Activated CD8-positive, alpha-beta memory T cell treated with anti-CD3 and anti-CD28 coated beads, Interleukin-2, amount 50 U/mL, for 4 hours (primary cell): ENCODE results near the gene C14orf93.
"Not testable (repeated sequence)": the region's sequence is repeated elsewhere in the genome, so short reads cannot be mapped to it uniquely, and the experiment has no call there.

Experiments
- DNase-seq: peaks from one replicate; pipeline ENCODE4 v3.0.0-alpha.2; 2020

Gene C14orf93

DNA sequence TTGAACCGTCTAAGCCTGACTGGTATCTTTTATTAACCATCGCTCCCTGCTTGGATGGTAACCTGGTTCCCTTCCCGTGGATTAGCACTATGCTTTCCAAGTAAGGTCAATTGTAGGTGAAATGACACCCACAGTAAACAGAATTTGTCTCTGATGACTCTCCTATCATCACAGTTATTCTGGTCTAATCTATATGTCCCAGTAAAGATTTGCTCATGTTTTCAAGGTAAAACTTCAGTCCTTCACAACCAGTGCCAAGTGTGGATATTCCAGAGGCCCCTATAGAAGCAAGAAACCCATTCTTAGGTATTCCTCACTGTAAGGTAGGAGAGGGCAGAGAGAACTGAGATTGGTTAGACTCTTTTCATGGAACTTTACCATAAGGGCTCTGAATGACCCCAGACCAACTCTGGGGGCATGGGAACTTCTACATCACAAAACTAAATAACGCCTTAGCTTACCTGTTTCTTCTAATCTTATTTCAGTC, 43.1 kb downstream of the C14orf93 start:
- DNase-seq = no peak

- DNase-seq = not testable (repeated sequence)
Observed at GRCh38 chr14:22965916-22966782, 43.8 kb downstream of the C14orf93 start.

GRCh38 chr14:22962061-22962676, 47.8 kb downstream of the C14orf93 start:
- no peak for DNase-seq

DNA sequence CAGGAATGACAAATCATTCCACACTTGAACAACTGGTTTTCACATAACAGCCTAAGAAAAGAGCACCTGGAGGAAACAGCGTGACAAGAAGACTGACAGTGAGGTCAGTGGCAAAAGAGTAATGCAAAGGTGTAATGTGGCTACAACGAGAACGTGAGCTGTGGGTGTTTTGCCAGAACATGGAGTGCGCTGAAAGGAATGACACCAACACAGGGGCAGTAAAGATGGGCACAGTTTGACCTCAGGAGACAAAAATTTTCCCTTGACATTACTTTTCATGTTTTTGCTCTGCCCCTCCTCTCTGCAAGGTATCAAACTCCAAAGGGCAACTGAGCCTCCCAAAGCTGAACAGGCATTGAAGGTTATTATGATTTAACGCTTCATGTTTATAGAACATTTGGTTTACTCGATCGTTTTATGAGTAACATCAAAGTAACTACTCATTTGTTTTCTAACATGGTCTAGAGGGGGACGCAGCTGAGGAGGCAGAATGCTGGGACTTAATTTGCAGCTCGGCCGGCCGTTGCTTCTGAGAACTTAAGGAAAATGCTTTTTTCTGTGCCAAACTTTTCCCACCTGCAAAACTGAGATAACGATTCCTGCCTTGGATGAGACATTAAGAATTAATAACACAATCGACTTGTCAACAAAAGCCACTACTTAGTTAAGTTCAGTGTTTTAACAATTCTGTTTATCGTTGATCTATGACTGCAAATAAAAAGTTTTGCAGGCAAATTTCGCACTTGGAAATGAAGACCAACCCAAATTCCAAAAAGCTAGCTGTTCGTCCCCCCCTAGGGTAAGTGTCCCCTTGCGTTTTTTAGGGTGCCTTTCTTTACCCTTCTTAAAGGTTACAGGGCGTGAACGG, 54.0 kb downstream of the C14orf93 start:
- DNase-seq = no peak

- DNase-seq = no peak
Observed at GRCh38 chr14:22952418-22952817, 57.5 kb downstream of the C14orf93 start.

GRCh38 chr14:22951795-22952194, 58.1 kb downstream of the C14orf93 start:
- not testable (repeated sequence) for DNase-seq

- DNase-seq = no peak
Observed at GRCh38 chr14:22945642-22946041, 64.3 kb downstream of the C14orf93 start.

DNA sequence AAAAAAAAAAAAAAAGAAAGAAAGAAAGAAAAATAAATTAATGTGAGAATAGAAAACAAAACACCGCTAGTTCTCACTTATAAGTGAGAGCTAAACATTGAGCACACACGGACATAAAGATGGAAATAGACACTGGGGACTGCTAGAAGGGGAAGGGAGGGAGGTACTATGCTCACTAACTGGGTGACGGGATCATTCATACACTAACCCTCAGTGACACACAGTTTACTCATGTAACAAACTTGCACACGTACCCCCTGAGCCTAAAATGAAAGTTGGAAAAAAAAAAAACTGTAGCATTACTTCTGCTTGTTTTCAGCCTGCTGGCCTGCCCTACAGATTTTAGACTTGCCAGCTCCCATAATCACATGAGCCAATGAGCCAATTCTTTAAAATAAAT, 70.3 kb downstream of the C14orf93 start:
- no peak for DNase-seq
